COLO829 (cell line): ENCODE results near the gene CHID1.

ENCODE experiments used
- DNase-seq: peaks from one replicate; pipeline ENCODE4 v3.0.0; 2012; ENCODE audit warnings: low spot score

CHID1 gene

DNA sequence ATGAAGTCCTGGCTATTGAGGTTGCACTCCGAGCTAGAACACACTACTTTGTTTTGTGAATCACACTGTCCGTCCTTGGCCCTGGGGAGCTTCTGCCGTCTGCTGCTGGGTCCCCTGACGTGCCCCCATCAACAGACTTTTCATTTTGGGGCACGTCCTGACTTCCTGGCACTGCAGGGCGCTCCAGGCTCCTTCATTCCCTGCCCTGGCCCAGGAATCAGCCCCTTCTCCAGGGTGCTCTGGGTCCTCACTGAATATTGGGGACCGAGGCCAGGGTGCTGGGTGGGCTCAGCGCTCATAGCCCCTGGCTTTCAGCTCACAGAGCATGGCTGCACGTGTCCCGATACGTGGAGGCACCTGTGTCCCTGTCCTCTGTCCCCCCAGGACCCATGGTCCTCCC is 45.7 kb downstream of the CHID1 start:
- no peak for DNase-seq

DNA sequence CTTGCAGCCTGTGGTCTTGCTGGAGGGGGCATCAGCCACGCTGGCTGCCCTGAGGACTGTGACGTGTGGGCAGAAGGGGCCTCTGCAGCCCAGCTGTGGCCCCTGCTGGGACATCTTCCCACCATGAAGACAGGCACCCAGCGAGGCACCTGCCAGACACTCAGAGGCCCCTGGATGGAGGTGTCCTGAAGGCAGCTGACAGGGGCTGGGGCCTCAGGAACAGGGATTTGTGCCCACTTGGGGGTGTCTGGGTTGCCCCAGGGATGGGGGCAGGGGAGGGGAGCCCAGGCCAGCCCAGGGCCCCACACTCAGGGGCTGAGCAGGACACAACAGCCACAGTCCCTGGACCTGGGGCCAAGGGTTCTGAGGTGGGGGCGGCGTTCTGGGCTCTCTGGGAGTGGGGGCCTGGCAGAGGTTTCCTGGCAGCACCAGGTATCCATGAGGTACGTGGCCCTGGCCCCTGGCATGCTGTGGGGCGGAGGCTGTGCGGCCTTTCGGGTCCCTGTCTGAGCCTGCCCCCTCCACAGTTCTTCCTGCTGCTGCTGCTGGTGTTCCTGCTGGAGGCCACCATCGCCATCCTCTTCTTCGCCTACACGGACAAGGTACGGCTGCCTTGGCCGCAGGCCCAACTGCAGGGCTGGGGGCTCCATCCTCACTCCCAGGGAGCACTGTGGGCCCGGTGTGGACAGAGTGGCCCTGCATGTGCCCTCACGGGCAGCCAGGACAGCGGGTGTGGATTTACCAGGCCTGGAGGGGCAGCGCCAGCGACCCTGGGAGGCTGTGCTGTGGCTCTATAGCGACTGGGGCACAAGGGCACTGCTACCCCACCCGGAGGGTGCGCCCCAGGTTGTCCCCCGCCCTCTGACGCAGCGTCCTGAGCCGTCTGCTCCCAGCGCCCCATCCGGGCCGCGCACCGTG is 46.4 kb downstream of the CHID1 start:
- DNase-seq, result no peak

GRCh38 chr11:863023-863909 is 47.3 kb downstream of the CHID1 start:
- DNase-seq, result no peak

DNA sequence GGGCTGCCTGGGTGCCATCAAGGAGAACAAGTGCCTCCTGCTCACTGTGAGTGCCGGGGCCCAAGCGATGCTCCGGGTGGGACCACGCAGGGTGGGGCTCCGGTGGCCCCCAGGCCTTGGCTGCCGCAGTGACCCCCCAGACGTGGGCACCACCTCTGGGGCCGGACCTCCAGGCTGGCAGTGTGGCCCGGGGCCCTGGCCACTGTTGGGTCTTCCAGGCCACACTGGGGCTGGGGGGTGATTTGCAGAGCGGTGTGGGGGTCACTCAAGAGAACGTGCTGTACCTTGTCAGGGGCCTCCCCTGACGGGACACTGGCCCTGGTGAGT is 48.0 kb downstream of the CHID1 start:
- no peak for DNase-seq

DNA sequence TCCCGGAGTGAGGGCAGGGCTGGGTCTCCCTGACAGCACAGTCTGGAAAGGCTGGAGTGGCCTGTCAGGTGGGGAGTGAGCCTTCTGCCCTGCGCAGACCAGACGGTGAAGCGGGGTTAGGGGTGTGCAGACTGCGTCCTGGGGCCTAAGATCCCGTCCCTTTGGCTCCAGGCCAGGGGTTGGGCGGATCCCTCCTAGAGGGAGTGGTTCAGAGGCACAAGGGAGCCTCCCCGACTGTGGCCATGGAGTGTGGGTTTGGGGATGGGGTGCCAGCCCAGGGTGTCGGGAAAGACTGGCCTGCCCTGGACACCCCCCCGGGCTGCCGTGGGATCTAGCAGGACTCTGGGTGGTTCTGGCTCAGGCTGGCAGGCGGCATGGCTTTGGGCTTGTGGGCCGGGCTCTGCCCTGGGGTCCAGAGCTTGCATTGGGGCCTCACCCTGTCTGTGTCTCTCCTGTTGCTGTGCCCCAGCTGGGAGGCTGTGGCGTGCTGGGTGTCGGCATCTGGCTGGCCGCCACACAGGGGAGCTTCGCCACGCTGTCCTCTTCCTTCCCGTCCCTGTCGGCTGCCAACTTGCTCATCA is 48.4 kb downstream of the CHID1 start:
- no peak for DNase-seq

- DNase-seq, result no peak
Observed at GRCh38 chr11:861105-861479, 49.5 kb downstream of the CHID1 start.

GRCh38 chr11:860234-861104 is 50.1 kb downstream of the CHID1 start:
- no peak for DNase-seq

- peak; percentile 65 for DNase-seq
Observed at GRCh38 chr11:859394-860131, 51.0 kb downstream of the CHID1 start.

GRCh38 chr11:858762-859339 is 51.8 kb downstream of the CHID1 start:
- DNase-seq, result no peak

DNA sequence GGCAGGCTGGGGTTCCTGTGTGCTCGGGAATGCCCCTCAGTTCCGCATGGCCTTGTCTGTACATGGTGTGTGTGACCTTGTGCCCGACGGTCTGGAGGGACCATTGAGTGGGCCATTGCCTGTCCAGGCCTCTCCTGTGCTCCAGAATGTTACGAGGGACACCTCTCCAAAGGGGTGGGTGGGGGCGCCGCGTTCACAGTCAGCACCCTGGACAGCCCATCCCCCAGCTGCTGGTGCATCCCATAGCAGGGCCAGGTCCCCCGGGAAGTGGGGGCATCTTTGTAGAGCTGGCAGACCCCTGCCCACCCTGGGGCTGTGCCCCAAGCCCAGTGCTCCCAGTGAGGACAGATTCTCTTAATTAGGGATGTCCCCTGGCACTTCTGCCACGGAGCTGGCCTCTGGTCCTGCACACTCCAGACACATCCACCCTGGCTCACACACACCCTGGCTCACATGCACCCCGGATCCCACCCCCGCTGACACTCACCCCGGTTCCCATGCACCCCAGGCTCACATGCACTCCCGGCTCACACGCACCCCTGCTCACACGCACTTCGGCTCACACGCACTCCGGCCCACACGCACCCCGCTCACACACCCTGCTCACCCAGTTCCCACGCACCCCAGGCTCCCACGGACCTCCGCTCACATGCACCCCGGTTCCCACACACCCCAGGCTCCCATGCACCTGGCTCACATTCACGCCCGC is 52.4 kb downstream of the CHID1 start:
- DNase-seq, result no peak

DNA sequence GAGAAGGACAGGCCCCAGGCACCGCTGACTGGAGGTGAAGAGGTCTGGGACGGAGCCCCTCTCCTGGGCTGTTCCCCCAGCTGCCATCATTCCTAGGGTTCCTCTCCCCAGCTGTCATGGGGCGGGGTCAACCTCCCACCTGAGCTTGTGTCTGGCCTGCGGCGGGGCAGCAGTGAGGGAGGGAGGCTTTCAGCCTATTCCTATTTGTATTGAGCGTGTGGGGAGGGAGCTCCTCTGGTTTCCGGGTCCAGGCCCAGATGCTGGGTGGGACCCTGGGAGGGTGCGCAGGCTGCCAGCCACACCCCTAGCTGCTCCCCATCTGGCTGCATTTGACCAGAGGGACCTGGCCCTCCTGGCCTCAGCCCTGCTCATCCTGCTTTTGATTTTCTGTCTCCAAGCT is 54.2 kb downstream of the CHID1 start:
- no peak for DNase-seq

DNA sequence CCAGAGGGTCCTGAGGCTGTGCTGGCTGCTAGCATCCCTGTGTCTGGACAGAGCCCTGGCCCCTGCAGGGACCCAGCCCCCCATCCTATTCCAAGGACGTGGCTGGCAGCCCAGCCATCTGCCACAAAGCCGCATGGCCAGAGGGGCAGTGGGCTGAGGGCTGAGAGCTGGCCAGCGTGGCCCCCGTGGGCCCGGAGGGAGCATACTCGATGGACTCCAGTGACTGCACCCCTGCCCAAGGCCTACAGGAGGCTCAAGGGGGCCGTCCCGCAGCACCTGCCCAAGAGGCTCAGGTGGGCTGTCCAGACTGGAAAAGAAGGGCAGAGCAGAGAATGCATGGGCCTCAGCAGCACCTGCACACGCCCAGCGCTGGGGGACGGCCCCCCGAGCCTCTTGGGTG is 54.8 kb downstream of the CHID1 start:
- no peak for DNase-seq

- no peak for DNase-seq
Observed at GRCh38 chr11:855330-855674, 55.3 kb downstream of the CHID1 start.

DNA sequence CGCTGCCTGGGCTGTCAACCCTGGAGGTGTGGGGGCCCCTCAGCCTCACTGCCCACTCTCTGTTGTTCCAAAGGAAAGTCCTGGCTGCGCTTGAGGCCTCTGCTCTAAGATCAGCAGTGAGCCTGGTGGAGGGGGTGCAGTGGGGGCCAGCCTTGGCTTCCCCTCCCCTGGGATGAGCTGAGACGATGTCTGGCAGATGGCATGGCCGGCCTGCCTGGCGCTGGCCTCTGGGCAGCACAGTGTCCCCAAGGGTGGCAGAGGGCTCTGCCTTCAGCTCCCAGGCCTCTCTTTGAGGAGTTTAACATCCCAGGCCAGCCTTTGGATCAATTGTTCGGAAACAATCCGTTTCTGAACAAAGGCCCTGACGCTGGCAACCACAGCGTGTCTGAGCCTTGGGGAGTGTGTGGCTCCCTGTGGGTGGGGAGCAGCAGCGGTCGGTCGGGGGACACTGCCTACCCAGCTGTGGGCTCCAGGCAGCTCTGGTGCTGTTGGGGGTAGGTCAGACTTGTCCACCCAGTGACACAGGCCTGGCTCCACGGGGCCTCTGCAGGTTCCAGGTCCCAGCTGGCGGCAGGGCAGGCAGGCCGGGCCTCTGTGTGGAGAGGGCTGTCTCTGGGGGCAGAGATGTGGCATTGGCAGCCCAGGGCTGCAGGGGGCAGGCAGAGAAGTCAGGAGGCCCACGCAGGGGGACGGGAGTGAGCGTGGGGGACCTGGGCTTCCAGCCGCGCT is 55.8 kb downstream of the CHID1 start:
- DNase-seq, result no peak

GRCh38 chr11:853682-854448 is 56.7 kb downstream of the CHID1 start:
- no peak for DNase-seq

DNA sequence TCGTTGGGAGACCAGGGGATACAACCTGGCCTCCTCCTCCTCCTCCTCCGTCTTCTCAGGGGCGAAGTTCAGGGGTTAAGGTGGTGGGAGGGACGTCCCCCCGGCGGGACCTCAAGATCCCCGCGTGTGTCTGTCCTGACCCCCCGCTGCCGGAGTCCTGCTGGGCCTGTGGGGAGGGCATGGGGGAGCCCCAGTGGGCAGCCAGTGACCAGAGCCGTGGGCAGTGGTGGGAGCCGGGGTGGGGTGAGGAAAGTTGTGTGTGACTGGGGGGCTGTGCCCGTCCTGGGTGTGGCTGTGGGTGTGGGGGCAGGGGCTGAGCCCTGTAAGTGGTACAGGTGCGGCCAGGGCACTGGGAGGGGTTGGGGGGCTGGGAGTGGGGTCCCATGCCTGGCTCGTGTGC is 57.8 kb downstream of the CHID1 start:
- no peak for DNase-seq

DNA sequence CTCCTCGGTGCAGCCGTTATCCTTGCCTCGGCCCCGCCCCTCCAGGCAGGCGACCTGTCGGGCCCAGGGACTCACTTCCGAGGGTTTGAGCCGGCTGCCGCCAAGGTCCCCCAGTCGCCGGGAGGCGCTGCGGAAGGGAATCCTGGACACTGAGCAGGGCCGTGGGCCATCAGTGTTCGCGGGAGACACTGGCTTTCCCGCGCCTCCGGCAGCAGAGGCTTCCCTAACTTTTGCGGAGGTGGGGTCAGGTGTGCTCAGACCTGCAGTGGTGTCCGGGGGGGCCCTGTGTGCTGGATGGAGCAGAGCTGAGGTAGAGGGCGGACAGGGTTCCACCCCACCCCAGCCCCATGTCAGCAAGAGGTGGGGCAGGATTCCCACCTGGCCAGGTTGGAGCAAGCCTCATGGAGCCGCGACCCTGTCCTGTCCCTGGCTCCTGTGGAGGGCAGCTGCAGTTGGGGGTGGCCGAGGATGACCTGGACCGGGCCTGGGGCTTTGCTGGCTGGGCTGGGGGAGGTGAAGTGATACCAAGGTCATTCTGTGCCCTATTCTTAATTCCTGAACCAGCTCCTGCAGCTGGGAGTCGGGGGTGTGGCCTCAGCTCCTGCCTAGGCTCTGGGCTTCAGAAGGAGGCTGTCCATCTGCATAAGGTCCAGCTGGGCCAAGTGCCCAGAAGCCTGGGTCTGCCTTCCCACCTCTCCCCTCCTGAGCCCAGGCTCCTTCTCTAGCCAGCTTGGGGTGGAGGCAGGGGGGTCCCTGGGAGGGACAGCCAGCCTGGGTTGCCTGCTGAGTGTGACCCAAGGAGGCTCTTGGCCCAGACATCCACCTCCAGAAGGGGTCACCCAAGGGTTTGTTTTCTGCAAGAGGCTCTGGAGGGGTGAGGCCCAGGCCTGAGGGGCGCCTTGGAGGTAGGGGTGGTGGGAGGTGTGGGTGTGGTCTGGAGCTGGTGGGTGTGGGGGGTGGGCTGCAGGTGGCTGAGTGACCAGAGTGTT is 59.5 kb downstream of the CHID1 start:
- DNase-seq, result no peak
